K562 (cell line): ENCODE results near the gene PLCB4. TPM values are rescaled to one million over a fixed set of nuclear protein-coding genes. Genes with fewer than 3 reads are reported as not detected.

Experiments
- ATAC-seq: fragments of 200-7000 bp; cut with Tn5 transposase; 3 replicates; pipeline ENCODE4 v1.9.1; 2020; ENCODE audit warnings: moderate library complexity
- BruUV-seq: library from RNA; stranded (reverse); fragments of 400-500 nt; replicated peaks from 2 replicates; lab custom pipeline; 2021; lab: Mats Ljungman, UMichigan
- CTCF ChIA-PET: fragments of 300-600 bp; formaldehyde crosslinking; extraction: SDS; loops from one replicate; lab custom pipeline; 2021; ENCODE audit warnings: low intra/inter-chr PET ratio; lab: Yijun Ruan, JAX
- POLR2A ChIA-PET: fragments of 300-600, 350-650 bp; sonication (Branson Sonifier 250); formaldehyde crosslinking; extraction: SDS; loops from one replicate; lab custom pipeline; 2021; ENCODE audit warnings: antibody characterized with exemption, inconsistent platforms; lab: Yijun Ruan, JAX
- DNase-seq, 4 experiments: peaks; one replicate each; pipeline versions ENCODE4 v3.0.0 to v3.0.0-alpha.2; 2011 to 2018; ENCODE audit warnings: low spot score in 3 of 4, mixed read lengths in 3 of 4; ENCODE audit errors: extremely low read depth in 1 of 4
- FAIRE-seq: peaks from 2 replicates; lab custom pipeline; 2011; peaks lifted over from hg19 to GRCh38; lab: Jason Lieb, UNC
- H2AFZ ChIP-seq: 2 replicates; pipeline ENCODE4 v1.6.0; 2011; ENCODE audit warnings: low read depth, low read length, control low read depth, inconsistent platforms
- H3K27ac ChIP-seq: fragments of 200-600 bp; 3 replicates; pipeline ENCODE4 v1.8.0; 2011; ENCODE audit warnings: low read depth, mild to moderate bottlenecking, control low read depth, inconsistent platforms, low read length, moderate library complexity, mixed read lengths; ENCODE audit errors: extremely low read depth
- H3K27me3 ChIP-seq, 2 experiments: fragments of 300-600 bp in 1 of 2; 2 replicates in 1 of 2; 3 replicates in 1 of 2; pipeline versions ENCODE4 v1.6.0 to v1.8.0; 2011; ENCODE audit warnings: inconsistent platforms in 2 of 2, low read length in 2 of 2, mild to moderate bottlenecking in 1 of 2, mixed read lengths in 1 of 2, moderate library complexity in 1 of 2; ENCODE audit not compliant: control insufficient read depth in 2 of 2, insufficient read depth in 2 of 2
- H3K36me3 ChIP-seq: fragments of 300-600 bp; 3 replicates; pipeline ENCODE4 v1.8.0; 2011; ENCODE audit warnings: mild to moderate bottlenecking, low read length, inconsistent platforms; ENCODE audit not compliant: control insufficient read depth, insufficient read depth
- H3K4me1 ChIP-seq, 2 experiments: fragments of 200-600 bp in 1 of 2; replicated peaks in 1 of 2; 2 replicates in 1 of 2; 3 replicates in 1 of 2; pipeline versions ENCODE4 v1.5.1 to v1.8.0; 2011; ENCODE audit warnings: inconsistent platforms in 2 of 2, low read length in 2 of 2, mild to moderate bottlenecking in 1 of 2, mixed read lengths in 1 of 2, moderate library complexity in 1 of 2; ENCODE audit not compliant: control insufficient read depth in 2 of 2, insufficient read depth in 2 of 2
- H3K4me2 ChIP-seq: 2 replicates; pipeline ENCODE4 v1.6.1; 2011; ENCODE audit warnings: low read length, control low read depth, inconsistent platforms, mixed read lengths; ENCODE audit not compliant: insufficient read depth
- H3K4me3 ChIP-seq: fragments of 200-600 bp; sonication (generic), shearing (Covaris generic); 2 replicates; pipeline ENCODE4 v1.5.1; 2016; ENCODE audit warnings: control low read depth, inconsistent platforms
- H3K79me2 ChIP-seq: fragments of 200-600 bp; 3 replicates; pipeline ENCODE4 v1.8.0; 2011; ENCODE audit warnings: low read length, inconsistent platforms; ENCODE audit not compliant: control insufficient read depth, insufficient read depth
- H3K9ac ChIP-seq, 2 experiments: 2 replicates each; pipeline versions ENCODE4 v1.6.0 to v1.6.1; 2011; ENCODE audit warnings: low read depth in 2 of 2, low read length in 2 of 2, control low read depth in 1 of 2, inconsistent platforms in 1 of 2, mild to moderate bottlenecking in 1 of 2, mixed read lengths in 1 of 2; ENCODE audit not compliant: insufficient read depth in 1 of 2
- H3K9me1 ChIP-seq: one replicate; pipeline ENCODE4 v1.6.0; 2011; ENCODE audit warnings: inconsistent platforms, mild to moderate bottlenecking, low read length, moderate library complexity; ENCODE audit not compliant: control insufficient read depth, insufficient read depth
- H3K9me3 ChIP-seq: replicated peaks from 2 replicates; pipeline ENCODE4 v1.5.1; 2011; ENCODE audit warnings: low read depth, low read length, inconsistent platforms; ENCODE audit not compliant: control insufficient read depth, insufficient read depth
- H4K20me1 ChIP-seq: replicated peaks from 2 replicates; pipeline ENCODE4 v1.6.1; 2011; ENCODE audit warnings: low read length, inconsistent platforms, mixed read lengths; ENCODE audit not compliant: control insufficient read depth, insufficient read depth
- ATF6 ChIP-seq: sonication (generic); formaldehyde crosslinking; IDR thresholded peaks from 2 replicates; pipeline ENCODE4 v1.4.0; 2020; ENCODE audit warnings: mild to moderate bottlenecking, missing genetic modification reagents
- CC2D1A ChIP-seq: fragments of 450-650 bp; IDR thresholded peaks from 2 replicates; pipeline ENCODE4 v1.6.1; 2017; ENCODE audit warnings: mild to moderate bottlenecking
- CREB5 ChIP-seq: fragments of 250-450 bp; sonication (Bioruptor Pico); IDR thresholded peaks from 2 replicates; pipeline ENCODE4 v1.5.0; 2020; ENCODE audit warnings: mild to moderate bottlenecking
- ERF ChIP-seq: fragments of 450-650 bp; formaldehyde crosslinking; IDR thresholded peaks from 2 replicates; pipeline ENCODE4 v1.4.0; 2020; ENCODE audit warnings: mild to moderate bottlenecking, mixed read lengths
- HDAC3 ChIP-seq: fragments of 450-650 bp; IDR thresholded peaks from 2 replicates; pipeline ENCODE4 v1.6.1; 2018; ENCODE audit warnings: borderline replicate concordance, mild to moderate bottlenecking, moderate library complexity; ENCODE audit not compliant: partially characterized antibody
- KDM1A ChIP-seq, 2 experiments: fragments of 450-650 bp; IDR thresholded peaks; 2 replicates each; pipeline ENCODE4 v1.6.1; 2016; ENCODE audit warnings: mild to moderate bottlenecking in 2 of 2
- KDM2B ChIP-seq: fragments of 250-450 bp; sonication (Bioruptor Pico); IDR thresholded peaks from 2 replicates; pipeline ENCODE4 v1.8.0; 2021; ENCODE audit warnings: mild to moderate bottlenecking, moderate library complexity
- LARP7 ChIP-seq: fragments of 450-650 bp; IDR thresholded peaks from 2 replicates; pipeline ENCODE4 v1.6.1; 2016
- PREB ChIP-seq: sonication (generic); formaldehyde crosslinking; IDR thresholded peaks from 2 replicates; pipeline ENCODE4 v1.8.1; 2023; ENCODE audit warnings: mild to moderate bottlenecking, missing genetic modification reagents
- SREBF1 ChIP-seq: fragments of 150-350 bp; IDR thresholded peaks from 2 replicates; pipeline ENCODE4 v1.6.1; 2014; ENCODE audit warnings: antibody characterized with exemption, low read depth, low read length, borderline replicate concordance
- U2AF1 ChIP-seq: fragments of 200-400 bp; formaldehyde crosslinking; optimal IDR thresholded peaks from 2 replicates; pipeline ENCODE3; 2017; ENCODE audit warnings: mild to moderate bottlenecking, low read depth, low read length, moderate library complexity
- VEZF1 ChIP-seq: fragments of 200-800 bp; sonication (Bioruptor generic); IDR thresholded peaks from 2 replicates; pipeline ENCODE4 v1.6.1; 2017; ENCODE audit warnings: missing genetic modification characterization, missing compliant biosample characterization
- in situ Hi-C: fragments of 300-500 bp; cut with MboI; formaldehyde crosslinking; loops from 4 replicates; pipeline ENCODE4 v1.15.0; 2018; ENCODE audit warnings: inconsistent platforms, mixed read lengths
- intact Hi-C: fragments of 100-400 bp; cut with micrococcal nuclease; formaldehyde crosslinking; loops from 2 replicates; pipeline ENCODE4 v1.14.2; 2022
- polyA plus RNA-seq, 8 experiments: library from polyadenylated mRNA; depleted of rRNA in 4 of 8; stranded (reverse) in 5 of 8; unstranded in 3 of 8; fragments of >200 nt; fragmentation: Nextera tagmentation in 2 of 8; fragmentation: Illumina TruSeq in 1 of 8; extraction: Ambion mirVana in 2 of 8; extraction: Trizol in 1 of 8; gene quantifications; 2 replicates each; pipeline versions ENCODE4 v1.2.1 to v1.2.3, GENCODE V29; 2011 to 2014; ENCODE audit warnings: inconsistent platforms in 1 of 8, missing spikeins in 1 of 8
- total RNA-seq, 7 experiments: library from RNA; depleted of rRNA in 6 of 7; stranded (reverse); fragments of >200 nt in 6 of 7; fragmentation: Illumina TruSeq in 2 of 7; extraction: Trizol in 2 of 7; gene quantifications; 2 replicates each; pipeline versions ENCODE4 v1.2.1 to v1.2.3, GENCODE V29; 2011 to 2021; ENCODE audit warnings: low replicate concordance in 1 of 7

PLCB4 gene
- total and polyA plus RNA-seq, 9 of the 15 experiments (the other 6 are each of a cell fraction or from before 2014, with no cell fraction given) = 0.20 to 2.9 (median 0.52) TPM

GRCh38 chr20:9126527-9126926, 57.6 kb downstream of the PLCB4 start:
- no peaks in the 10 kb centered on the region for H3K79me2 ChIP-seq
- DNase-seq (no peak), FAIRE-seq (no peak), ATAC-seq (no peak)
- POLR2A ChIA-PET = no interaction called here
- H3K9ac ChIP-seq = no peak overlapping the region
- intact Hi-C loops (no loop called here), in situ Hi-C loops (no loop called here)
- no peaks in the 10 kb centered on the region for H3K27me3 ChIP-seq
- CTCF ChIA-PET = no interaction called here
- TF ChIP-seq VEZF1 (CRISPR knock-in tag) (no peak), KDM2B (CRISPR knock-in tag) (no peak), CREB5 (CRISPR knock-in tag) (no peak), HDAC3 (no peak), KDM1A (IDR thresholded peaks at IDR 0.05) (no peak), LARP7 (no peak), CC2D1A (no peak), ERF (no peak), ATF6 (CRISPR knock-in tag) (no peak), SREBF1 (no peak), PREB (CRISPR knock-in tag) (no peak), U2AF1 (no peak)
- TF ChIP-seq, all 486 proteins: peak for 0
- no peak overlapping the region for H3K4me3 ChIP-seq
- no peak overlapping the region for H2AFZ ChIP-seq
- no peaks in the 10 kb centered on the region for H3K36me3 ChIP-seq
- H3K27ac ChIP-seq = no peak overlapping the region
- no peaks in the 10 kb centered on the region for H3K9me1 ChIP-seq
- H3K4me2 ChIP-seq = no peak overlapping the region
- BruUV-seq = no TSS peak
- no peaks in the 10 kb centered on the region for H4K20me1 ChIP-seq
- no peaks in the 10 kb centered on the region for H3K9me3 ChIP-seq
- peaks cover 0 to 2% of the 10 kb centered on the region in 2 experiments; a peak in 1 of 5 replicates for H3K4me1 ChIP-seq
